Measurements from ENCODE around the gene ELOVL4.
A peak's percentile ranks its signal among the peaks of the same experiment; 100 is the strongest.

Gene ELOVL4

GRCh38 chr6:79911992-79912391 is 35.4 kb downstream of the ELOVL4 start:
- DNase-seq = no peak

GRCh38 chr6:79909517-79909916 is 37.8 kb downstream of the ELOVL4 start:
- DNase-seq = no peak

- DNase-seq = peak; percentile 28
Observed at GRCh38 chr6:79902046-79902445, 45.3 kb downstream of the ELOVL4 start.

GRCh38 chr6:79898076-79898475 is 49.3 kb downstream of the ELOVL4 start:
- DNase-seq = no peak

- no peak for DNase-seq
Observed at GRCh38 chr6:79896075-79896449, 51.3 kb downstream of the ELOVL4 start.

- DNase-seq = no peak
Observed at GRCh38 chr6:79895382-79896074, 51.8 kb downstream of the ELOVL4 start.

GRCh38 chr6:79894939-79895338 is 52.4 kb downstream of the ELOVL4 start:
- no peak for DNase-seq

GRCh38 chr6:79888587-79888986 is 58.8 kb downstream of the ELOVL4 start:
- DNase-seq = no peak

GRCh38 chr6:79878142-79878748 is 69.1 kb downstream of the ELOVL4 start:
- DNase-seq = no peak

GRCh38 chr6:79874531-79875134 is 72.7 kb downstream of the ELOVL4 start:
- no peak for DNase-seq

GRCh38 chr6:79872986-79873385 is 74.4 kb downstream of the ELOVL4 start:
- DNase-seq = no peak

GRCh38 chr6:79872303-79872702 is 75.0 kb downstream of the ELOVL4 start:
- no peak for DNase-seq

- DNase-seq = peak; percentile 82
Observed at GRCh38 chr6:79869600-79870084, 77.7 kb downstream of the ELOVL4 start.

GRCh38 chr6:79869184-79869583 is 78.2 kb downstream of the ELOVL4 start:
- no peak for DNase-seq

GRCh38 chr6:79868098-79868722 is 79.1 kb downstream of the ELOVL4 start:
- DNase-seq = no peak
